GM21723 (cell line): ENCODE data around the gene TMEM196.

ENCODE experiments used
- ATAC-seq: cut with Tn5 transposase; IDR thresholded peaks from one replicate; pipeline ENCODE4 v1.9.1; 2021; ENCODE audit warnings: mild to moderate bottlenecking, moderate library complexity; ENCODE audit not compliant: unreplicated experiment

Gene TMEM196

GRCh38 chr7:19772841-19773760, at the start of gene TMEM196:
Gene TMEM196, minus strand, starts transcription at chr7:19773617. Its CDS starts 921 bp downstream, at chr7:19772696.
- no peak for ATAC-seq

GRCh38 chr7:19816128-19816527, 42.7 kb upstream of the TMEM196 start:
- ATAC-seq, result no peak

- no peak for ATAC-seq
These were observed 42.1 kb upstream of the TMEM196 start for GRCh38 chr7:19815546-19815945.

GRCh38 chr7:19814776-19815175, 41.4 kb upstream of the TMEM196 start:
- no peak for ATAC-seq

- ATAC-seq, result no peak
These were observed 38.0 kb upstream of the TMEM196 start for GRCh38 chr7:19811386-19811785.

GRCh38 chr7:19798986-19799385, 25.6 kb upstream of the TMEM196 start:
- no peak for ATAC-seq

- no peak for ATAC-seq
These were observed 10.1 kb upstream of the TMEM196 start for GRCh38 chr7:19783541-19783940.

GRCh38 chr7:19776981-19777380, 3.6 kb upstream of the TMEM196 start:
- no peak for ATAC-seq

GRCh38 chr7:19775578-19775977, 2.2 kb upstream of the TMEM196 start:
- no peak for ATAC-seq

- ATAC-seq, result no peak
These were observed 1.1 kb downstream of the TMEM196 start for GRCh38 chr7:19772306-19772705.

- no peak for ATAC-seq
These were observed 10.8 kb downstream of the TMEM196 start for GRCh38 chr7:19762631-19763030.

GRCh38 chr7:19754521-19755116, 18.8 kb downstream of the TMEM196 start:
- ATAC-seq, result no peak

- ATAC-seq, result no peak
These were observed 21.4 kb downstream of the TMEM196 start for GRCh38 chr7:19752020-19752419.

GRCh38 chr7:19749658-19750057, 23.8 kb downstream of the TMEM196 start:
- no peak for ATAC-seq

GRCh38 chr7:19747740-19748339, 25.6 kb downstream of the TMEM196 start:
- peak; percentile 71 for ATAC-seq

GRCh38 chr7:19744075-19744474, 29.3 kb downstream of the TMEM196 start:
- ATAC-seq, result no peak

- ATAC-seq, result no peak
These were observed 44.7 kb downstream of the TMEM196 start for GRCh38 chr7:19728716-19729115.

GRCh38 chr7:19725770-19726169, 47.6 kb downstream of the TMEM196 start:
- ATAC-seq, result no peak

- no peak for ATAC-seq
These were observed 57.9 kb downstream of the TMEM196 start for GRCh38 chr7:19715499-19715898.

GRCh38 chr7:19713676-19714075, 59.7 kb downstream of the TMEM196 start:
- no peak for ATAC-seq

GRCh38 chr7:19709249-19709578, 64.2 kb downstream of the TMEM196 start:
- peak; percentile 2 for ATAC-seq
